HG02852 (cell line): ENCODE results near the gene TSC2.
"Not testable (repeated sequence)": the region's sequence is repeated elsewhere in the genome, so short reads cannot be mapped to it uniquely, and the experiment has no call there.

Source experiments
- ATAC-seq: cut with Tn5 transposase; IDR thresholded peaks from one replicate; pipeline ENCODE4 v1.9.1; 2021; ENCODE audit warnings: mild to moderate bottlenecking, moderate library complexity; ENCODE audit not compliant: unreplicated experiment

Gene TSC2

DNA sequence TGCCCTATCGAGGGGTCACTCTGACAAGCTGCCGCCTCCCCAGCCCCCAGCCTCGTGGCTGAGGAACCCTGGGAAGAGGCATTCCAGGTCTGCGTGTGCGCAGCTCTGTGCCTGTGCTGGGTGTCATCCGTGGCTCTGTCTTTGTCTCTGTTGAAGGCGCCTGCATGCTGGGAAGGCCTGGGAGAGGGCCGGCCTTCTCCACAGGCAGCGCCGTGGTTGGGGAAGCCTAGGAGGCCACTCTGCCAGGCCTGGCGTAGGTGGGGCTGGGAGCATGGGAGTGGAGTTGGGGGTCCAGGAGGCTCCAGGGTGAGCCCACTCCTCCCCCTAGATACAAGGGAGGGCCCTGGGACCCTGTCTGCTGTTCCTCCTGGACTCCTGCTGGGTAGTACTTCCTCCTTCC is 17.7 kb upstream of the TSC2 start:
- ATAC-seq, result no peak

DNA sequence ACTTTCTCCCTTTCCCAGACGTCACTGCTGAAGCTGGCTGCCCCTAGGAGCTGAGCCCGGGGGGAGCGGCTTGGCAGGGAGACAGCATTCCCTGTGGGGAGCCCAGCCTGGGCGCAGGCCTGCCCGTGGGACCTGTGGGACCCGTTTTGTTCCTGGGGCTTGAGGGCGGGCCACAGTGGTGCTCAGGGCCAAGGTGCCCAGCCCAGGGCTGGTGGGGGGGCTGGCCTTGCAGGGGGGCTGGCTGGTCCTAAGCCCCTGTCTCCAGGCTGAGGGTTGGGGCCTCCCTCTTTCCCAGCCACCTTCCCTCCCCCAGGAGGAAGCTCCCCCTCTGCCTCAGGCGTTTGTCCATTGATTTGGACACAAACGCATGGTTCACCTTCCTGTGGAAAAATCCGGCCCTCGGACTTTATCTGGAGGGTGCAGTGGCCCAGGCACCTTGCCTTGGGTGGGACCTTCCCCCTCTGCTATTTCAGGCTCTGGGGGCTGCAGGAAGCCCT is 16.7 kb upstream of the TSC2 start:
- ATAC-seq, result no peak

DNA sequence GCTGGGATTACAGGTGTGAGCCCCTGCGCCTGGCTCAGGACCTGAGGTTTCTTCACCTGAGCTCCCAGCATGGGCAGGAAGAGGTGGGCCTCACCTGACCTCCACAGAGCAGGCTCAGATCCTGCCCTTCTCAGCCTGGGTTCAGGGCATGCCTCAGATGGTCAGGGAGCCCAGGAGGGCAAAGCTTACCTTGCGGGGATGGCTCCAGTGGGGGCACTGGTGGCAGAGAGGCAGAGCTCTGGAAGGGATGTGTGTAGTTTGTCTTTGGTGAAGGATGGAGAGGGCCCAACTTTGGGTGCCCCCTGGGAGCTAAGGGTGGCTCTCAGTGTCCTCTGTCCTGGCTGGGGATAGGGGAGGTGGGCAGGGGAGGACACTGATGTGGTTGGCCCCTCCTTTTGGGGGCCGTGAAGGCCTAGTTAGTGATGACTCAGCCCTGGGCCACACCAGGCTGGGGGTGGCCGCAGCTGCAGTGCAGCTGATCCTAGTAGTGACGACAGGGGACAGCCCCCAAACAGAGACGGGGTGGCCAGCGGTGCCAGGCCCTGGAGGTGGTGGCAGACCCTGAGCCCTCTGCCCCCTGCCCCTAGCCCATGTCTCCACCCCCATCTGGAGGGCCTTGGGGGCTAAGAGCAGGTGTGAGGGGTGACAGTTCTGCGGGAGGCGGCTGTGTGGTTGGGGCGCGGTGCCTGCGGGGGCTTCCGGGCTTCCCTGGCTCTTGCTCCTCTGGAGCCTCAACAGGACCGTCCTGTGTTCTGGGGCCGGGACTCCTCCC is 15.3 kb upstream of the TSC2 start:
- ATAC-seq, result no peak

DNA sequence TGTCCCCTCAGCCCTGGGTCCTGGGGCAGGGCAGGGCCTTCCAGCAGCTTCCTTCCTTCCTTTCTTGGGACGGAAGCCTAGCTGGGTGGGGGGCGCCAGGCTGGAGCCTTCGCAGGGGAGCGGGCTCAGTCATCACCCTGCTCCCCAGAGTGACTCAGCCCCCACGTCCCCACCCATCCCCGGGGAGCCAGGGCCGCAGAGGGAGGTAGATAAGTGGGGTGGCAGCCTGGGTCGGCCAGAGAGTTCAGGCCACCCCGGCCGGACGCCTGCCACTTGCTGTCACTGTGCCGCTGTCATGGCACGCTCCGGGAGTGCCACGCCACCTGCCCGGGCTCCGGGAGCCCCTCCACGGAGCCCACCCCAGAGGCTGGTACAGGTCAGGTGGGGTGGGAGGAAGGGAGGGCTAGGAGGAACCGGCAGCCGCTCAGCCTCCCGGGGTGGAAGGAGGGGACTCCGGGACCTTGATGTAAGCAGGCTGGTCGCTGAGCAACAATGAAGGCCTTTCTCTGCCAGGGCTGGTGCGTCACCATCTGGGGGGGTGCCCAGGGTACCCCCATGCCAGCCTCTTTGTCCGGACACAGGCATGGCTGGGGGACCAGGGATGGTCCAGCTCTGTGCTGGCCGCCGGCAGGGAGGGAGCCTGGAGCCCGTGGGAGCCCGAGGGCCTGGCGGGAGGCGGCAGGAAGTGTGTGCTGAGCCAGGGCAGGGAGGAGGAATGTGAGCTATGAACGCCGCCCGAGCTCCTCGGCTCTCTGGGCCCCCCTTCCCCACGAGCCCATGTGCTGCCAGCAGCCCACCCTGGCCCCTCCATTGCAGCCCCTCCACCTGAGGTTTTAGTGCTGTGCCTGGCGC is 14.5 kb upstream of the TSC2 start:
- ATAC-seq, result no peak

DNA sequence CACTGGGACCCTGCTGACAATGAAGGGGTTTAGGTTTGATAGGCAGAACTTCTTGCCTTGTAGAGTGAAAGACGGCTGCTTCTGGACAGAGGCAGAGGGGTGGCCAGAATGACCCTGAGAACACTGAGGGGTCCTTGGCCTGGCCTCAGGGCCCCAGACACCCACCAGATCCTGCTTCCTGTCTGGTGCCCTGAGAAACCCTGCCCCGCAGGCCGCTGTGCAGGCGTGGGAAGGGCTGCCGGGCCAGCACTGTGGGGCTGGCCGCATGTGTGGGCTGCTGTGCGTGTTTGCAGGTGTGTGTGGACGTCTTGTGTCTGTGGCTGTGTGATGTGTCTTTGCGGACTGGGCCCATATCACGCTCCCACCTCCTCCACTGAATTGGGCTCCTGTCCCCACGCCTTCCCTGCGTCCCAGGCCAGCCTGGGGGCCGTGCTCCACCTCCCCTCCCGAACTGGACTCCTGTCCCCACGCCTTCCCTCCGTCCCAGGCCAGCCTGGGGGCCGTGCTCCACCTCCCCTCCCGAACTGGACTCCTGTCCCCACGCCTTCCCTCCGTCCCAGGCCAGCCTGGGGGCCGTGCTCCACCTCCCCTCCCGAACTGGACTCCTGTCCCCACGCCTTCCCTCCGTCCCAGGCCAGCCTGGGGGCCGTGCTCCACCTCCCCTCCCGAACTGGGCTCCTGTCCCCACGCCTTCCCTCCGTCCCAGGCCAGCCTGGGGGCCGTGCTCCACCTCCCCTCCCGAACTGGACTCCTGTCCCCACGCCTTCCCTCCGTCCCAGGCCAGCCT is 13.7 kb upstream of the TSC2 start:
- ATAC-seq, result not testable (repeated sequence)

DNA sequence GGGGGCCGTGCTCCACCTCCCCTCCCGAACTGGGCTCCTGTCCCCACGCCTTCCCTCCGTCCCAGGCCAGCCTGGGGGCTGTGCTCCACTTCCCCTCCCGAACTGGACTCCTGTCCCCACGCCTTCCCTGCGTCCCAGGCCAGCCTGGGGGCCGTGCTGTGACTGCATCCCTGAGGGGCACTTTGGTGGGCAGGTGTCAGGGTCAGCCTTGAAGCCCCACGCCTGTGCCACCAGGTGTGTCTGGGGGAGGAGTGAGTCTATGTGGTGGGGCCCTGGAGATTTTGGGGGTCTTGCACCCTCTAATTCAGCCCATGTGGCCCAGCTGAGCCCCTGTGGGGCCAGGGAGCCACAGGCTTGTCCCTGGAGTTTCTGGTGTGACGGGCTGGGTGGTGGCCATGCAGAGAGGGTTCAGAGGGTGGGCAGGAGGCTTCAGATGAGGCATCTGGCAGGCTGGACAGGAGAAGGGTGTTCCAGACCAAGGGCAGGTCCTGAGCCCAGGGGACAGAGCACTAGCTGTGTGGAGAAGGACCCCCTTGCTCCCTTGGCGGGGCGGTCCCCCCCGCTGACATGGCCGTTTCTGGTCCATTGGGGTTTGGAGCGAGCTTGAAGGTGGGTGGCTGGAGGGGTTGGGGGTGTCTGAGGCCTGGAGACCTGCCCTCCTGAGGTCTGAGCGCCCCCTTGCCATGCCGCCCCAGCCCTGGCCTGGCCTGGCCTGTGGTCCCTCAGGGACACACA is 12.9 kb upstream of the TSC2 start:
- ATAC-seq, result no peak

DNA sequence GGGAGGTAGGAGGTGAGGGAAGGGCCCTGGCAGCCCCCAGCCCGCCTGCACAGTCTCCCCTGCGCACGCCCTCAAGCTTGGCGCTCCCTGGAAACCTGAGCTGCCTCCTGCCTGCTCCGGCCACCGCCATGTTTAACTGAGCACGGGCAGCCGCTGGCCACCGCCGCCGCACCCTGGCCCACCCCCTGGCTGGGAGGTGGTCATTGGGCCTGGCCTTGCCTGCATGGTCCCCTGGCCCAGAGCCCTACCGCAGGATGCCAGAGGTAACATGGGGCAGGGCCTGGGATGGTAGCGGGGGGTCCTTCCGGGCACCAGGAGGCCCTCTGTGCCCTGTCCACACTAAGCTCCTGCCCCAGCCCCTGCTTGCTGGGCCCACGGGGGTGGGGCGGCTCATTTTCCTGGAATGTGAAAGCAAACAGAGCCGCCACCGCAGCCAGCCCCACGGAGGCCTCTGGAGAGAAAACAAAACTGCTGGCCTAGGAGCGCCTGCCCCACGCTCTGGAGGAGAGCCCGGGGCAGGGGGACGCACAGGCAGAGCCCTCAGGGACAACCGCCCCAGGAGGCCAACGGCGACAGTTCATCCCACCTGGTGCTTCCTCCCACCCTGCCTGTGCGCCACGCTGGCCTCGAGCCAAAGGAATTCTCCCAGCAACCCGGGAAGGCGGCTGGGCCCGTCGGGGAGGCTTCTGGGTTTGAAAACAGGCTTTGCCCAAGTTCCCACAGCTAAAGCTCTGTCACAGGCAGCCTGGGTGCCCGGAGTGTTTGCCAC is 12.2 kb upstream of the TSC2 start:
- no peak for ATAC-seq

DNA sequence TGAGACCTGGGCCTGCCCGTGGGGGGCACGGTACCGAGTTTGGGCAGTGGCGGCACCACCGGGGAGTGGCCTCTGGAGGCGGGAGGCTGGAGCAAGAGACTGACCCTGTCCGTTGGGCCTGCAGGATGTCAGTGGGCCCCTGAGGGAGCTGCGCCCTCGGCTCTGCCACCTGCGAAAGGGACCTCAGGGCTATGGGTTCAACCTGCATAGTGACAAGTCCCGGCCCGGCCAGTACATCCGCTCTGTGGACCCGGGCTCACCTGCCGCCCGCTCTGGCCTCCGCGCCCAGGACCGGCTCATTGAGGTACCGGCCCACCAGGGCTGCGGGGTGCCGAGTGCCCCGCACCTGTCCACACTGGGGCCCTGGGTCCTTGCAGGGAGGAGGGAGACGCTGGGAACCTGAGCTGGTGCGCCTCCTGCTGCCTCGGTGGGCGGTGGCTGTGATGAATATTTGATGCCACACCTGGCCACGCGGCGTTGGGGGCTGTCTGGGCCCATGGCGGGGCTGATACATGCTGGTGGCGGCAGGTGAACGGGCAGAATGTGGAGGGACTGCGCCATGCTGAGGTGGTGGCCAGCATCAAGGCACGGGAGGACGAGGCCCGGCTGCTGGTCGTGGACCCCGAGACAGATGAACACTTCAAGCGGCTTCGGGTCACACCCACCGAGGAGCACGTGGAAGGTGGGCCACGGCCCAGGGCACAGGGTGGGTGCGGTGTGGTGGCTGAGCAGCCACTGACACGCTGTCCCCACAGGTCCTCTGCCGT is 11.4 kb upstream of the TSC2 start:
- no peak for ATAC-seq

DNA sequence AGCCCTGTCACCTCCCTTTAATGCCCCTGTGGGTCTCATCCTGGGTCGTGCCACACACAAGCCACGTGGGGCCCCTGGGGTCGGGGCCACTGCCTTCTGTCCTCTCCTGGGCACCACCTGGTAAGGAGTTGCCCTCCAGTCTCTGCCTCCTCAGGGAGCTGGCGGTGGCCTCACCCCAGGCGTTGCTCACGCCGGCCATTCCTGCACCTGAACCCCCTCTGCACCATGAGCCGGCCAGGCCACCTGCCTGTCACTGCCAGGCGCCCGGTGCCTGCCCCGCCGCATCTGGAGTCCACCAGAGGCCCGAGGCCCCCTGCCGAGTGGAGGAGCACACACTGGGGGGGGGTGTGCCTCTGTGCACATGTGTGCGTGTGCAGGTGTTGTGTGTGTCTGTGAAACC is 10.7 kb upstream of the TSC2 start:
- no peak for ATAC-seq

DNA sequence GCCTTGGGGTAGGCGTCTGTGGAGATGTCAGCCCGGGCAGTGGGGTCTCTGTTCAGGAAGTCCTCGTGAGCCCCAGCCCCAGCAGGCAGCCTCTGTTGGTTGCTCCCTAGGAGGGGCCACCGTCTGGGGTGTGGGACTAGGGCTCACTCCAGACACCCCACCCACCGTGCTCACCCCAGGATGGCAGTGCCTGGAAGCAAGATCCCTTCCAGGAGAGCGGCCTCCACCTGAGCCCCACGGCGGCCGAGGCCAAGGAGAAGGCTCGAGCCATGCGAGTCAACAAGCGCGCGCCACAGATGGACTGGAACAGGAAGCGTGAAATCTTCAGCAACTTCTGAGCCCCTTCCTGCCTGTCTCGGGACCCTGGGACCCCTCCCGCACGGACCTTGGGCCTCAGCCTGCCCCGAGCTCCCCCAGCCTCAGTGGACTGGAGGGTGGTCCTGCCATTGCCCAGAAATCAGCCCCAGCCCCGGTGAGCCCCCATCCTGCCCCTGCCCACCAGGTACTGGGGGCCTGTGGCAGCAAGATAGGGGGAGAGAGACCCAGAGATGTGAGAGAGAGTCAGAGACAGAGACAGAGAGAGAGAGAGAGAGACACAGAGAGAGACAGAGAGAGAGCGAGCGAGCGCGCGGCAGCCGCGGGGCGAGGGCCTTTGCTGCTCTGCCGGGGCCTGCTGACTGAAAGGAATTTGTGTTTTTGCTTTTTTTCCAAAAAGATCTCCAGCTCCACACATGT is 10.0 kb upstream of the TSC2 start:
- no peak for ATAC-seq

DNA sequence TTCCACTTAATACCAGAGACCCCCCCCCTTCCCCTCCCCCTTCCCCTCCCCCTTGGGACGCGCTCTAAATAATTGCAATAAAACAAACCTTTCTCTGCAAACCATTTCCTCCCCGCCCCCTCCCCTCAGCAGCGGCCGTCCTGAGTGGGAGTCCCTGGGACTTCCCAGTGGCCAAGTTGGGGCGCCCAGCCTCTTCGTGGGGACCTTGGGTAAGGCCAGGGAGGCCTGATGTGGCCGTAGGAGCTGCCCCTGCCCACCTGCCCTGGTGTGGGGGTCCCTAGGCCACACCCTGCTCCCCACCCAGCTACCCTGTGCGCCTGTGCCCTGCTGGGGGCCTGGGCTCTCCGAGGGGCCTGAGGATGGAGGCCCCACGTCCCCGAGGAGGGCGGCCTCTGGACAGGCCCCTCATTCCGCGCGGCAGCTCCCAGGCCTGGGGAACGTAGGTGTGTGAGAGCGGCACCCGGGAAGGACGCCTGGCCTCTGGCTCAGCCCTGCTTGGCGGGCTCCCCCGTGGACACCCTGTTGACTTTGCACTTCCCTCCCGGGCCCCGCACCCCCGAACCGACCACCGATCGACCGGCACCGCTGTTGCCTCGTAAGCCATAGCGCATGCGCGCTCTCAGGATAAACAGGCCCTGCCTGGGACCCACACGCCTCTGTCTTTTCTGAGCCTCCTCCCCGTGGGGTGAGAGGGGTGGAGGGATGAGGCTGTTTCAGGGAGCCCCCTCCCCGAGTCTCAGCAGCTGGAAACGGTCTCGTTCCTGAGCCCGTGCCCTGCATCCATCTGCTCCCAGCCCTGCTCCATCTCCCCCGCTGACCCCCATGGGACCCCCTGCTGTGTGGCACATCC is 9.2 kb upstream of the TSC2 start:
- no peak for ATAC-seq

DNA sequence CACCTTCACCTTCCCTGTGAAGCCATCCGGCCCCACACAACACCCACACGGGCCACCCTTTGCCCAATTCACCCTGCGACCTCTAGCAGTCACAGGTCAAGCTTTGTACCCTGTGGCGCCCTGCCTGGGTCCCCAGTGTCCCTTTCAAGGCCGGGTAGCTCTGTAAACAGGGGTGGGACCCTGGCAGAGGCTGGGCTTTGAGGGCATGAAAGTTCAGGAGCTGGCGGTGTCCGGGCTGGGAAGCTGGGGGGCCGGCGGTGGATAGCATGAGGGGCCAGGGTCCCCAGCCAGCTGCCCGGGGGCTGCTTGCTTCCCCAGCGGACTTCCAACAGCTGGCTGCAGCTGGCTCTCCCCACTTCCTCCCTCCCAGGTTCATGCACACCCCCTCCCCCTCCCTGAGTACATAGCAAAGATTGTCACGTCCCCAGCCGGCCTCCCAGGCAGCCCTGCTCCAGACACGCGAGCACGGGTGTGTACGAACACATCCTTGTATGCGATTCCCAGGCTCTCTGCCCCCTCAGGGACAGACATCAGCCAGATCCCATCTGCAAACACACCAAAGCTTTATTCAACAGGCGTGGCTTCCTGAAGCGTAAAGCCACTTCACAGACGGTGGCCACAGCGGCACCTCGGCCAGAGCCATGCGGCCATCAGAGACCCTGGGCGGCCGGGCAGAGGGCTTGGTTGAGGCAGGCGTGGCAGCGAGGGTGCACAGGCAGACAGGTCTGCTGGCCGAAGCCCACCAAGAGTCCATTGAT is 8.3 kb upstream of the TSC2 start:
- ATAC-seq, result no peak

DNA sequence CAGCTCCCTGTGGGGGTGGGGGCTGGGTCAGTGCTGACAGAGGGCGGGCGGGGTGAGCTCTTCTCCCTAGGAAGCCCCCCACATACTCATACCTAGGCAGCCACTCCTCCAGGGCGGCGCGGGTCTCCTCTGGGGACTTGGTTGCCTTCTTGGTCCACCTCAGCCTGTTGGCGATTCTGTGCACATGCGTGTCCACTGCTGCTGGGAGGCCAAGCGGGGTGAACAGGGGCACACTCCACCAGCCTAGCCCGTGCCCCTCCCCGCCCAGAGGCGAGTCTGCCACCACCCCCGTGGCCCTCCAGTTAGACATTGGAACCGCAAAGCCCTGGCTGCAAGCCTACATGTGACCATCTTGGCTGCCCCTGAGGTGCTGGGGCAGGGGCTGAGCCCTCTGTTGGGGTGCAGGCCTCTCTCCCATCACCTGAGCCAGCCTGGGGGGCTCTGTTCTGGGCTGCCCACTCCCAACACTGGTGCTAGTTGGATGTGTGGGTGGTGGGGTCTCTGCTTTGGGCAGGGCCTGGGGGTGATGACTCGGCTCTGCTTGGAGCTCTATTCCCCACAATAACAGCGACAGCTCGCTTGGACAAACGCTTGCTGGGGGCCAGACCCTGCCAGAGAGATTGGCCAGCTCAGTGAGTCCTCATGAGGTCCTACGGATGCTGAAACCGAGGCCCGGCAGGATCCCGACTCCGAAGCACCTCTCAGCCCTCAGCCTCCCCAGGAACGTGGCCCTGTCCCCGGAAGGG is 7.6 kb upstream of the TSC2 start:
- no peak for ATAC-seq

DNA sequence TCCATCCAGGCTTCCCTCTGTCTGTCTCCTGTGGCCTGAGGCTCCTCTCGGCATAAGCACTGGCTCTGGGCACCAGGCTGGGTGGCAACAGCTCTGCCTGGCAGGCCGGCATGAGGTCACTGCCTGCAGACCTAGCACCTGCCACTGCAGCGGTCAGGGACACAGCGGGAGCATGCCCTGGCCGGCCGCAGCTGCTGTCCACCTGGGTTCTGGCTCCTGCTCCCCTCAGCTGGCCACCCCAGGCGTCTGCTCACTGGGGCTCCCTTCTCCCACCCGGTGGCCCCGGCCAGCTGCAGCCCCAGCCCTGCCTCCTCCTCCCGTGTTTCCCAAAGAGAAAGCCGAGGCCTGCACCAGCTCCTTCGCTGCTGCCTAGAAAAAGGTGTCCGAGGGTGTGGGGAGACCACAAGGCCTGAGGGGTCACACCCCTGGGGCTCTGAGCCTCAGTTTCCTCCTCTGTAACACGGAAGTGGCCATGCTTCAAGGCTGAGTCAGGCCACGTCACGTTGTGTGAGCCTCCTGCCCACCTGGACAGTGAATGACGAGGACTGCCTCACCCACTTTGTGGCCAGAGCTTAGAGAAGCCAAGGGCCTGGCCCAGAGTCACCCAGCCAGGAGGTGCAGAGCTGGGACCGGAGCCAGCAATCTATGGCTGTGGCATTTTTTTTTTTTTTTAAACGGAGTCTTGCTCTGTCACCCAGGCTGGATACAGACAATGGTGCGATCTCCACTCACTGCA is 6.8 kb upstream of the TSC2 start:
- ATAC-seq, result no peak

DNA sequence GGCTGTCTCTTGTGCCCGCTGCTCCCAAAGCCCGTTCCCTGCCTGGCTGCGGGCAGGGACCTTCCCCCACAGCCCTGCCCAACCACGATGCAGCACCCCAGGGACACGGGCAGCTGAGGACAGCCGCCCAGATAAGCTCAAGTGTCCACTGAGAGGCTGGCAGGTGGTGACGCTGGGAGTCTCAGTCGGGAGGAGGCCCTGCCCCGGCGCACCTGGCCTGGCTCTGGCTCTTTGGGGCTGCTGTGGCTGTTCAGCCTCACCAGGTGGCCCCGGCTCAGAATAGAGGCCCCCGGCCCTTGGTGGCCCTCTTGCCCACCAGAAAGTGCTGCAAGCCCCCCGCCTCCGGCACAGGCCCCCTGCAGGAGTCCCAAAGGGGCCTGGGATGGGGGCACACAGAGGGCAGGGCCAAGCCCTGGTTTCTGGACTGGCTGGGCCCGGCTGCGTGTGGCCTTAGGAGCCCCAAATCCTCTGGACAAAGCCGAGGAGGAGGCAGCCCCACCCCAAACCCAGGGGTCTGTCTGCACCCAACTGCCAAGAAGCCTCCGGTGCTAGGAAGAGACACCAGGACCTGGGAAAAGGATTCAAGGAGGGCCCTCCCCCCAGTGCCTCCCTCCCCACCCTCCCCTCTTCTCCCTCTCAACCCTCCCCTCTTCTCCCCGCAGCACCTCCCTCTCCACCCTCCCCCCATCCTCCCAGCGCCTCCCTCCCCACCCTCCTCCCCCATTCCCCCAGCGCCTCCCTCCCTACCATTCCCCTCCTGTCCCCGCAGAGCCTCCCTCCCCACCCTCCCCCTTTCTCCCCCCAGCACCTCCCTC is 5.4 kb upstream of the TSC2 start:
- ATAC-seq, result no peak
